HCT116 (cell line): ENCODE measurements around the gene HOXC12. TPM values are rescaled to one million over a fixed set of nuclear protein-coding genes. Genes with fewer than 3 reads are reported as not detected.

Source experiments
- ATAC-seq: fragments of 200-7000 bp; cut with Tn5 transposase; 2 replicates; pipeline ENCODE4 v1.9.1; 2020; ENCODE audit warnings: mild to moderate bottlenecking, moderate library complexity
- BruUV-seq: library from RNA; stranded (reverse); fragments of 400-500 nt; replicated peaks from 2 replicates; lab custom pipeline; 2021; lab: Mats Ljungman, UMichigan
- CTCF ChIA-PET: fragments of 300-600 bp; sonication (Branson Sonifier 250); formaldehyde crosslinking; loops from one replicate; lab custom pipeline; 2021; ENCODE audit warnings: antibody characterized with exemption; lab: Charles Lee
- POLR2A ChIA-PET: fragments of 300-600, 350-600 bp; sonication (Branson Sonifier 250); formaldehyde crosslinking; loops from one replicate; lab custom pipeline; 2021; ENCODE audit warnings: antibody characterized with exemption; lab: Charles Lee
- RAD21 ChIA-PET, 2 experiments: fragments of 300-600 bp; sonication (Branson Sonifier 250); formaldehyde crosslinking; loops; one replicate each; lab custom pipeline; 2023; ENCODE audit warnings: low total read pairs in 2 of 2; ENCODE audit not compliant: uncharacterized antibody in 2 of 2, unreplicated experiment in 2 of 2, low non-redundant PET in 1 of 2; lab: Charles Lee
- DNase-seq: peaks from one replicate; pipeline ENCODE4 v3.0.0-alpha.2; 2010; ENCODE audit warnings: low read depth, low spot score
- H2AFZ ChIP-seq: fragments of 200-600 bp; shearing (Covaris generic), sonication (generic); 2 replicates; pipeline ENCODE4 v1.6.1; 2017; ENCODE audit warnings: low read depth, mixed run types, mixed read lengths, antibody characterized with exemption, low read length; ENCODE audit not compliant: poor library complexity, severe bottlenecking
- H3K27ac ChIP-seq: 2 replicates; pipeline ENCODE4 v1.5.1; 2012; ENCODE audit warnings: low read depth, low read length
- H3K27me3 ChIP-seq: fragments of 200-600 bp; sonication (generic); 2 replicates; pipeline ENCODE4 v1.6.1; 2016; ENCODE audit warnings: mixed run types, low read length, mixed read lengths; ENCODE audit not compliant: insufficient read depth
- H3K36me3 ChIP-seq, 2 experiments: fragments of 200-500 bp in 1 of 2; fragments of 200-600 bp in 1 of 2; sonication (Bioruptor generic) in 1 of 2; sonication (generic) in 1 of 2; 2 replicates each; pipeline versions ENCODE4 v1.5.1 to v1.6.1; 2014 to 2016; ENCODE audit warnings: low read length in 2 of 2, inconsistent platforms in 1 of 2, mixed read lengths in 1 of 2, mixed run types in 1 of 2; ENCODE audit not compliant: insufficient read depth in 2 of 2, control insufficient read depth in 1 of 2
- H3K4me1 ChIP-seq, 2 experiments: fragments of 200-600 bp in 1 of 2; sonication (generic) in 1 of 2; 2 replicates each; pipeline versions ENCODE4 v1.5.1 to v1.6.1; 2012 to 2017; ENCODE audit warnings: low read length in 2 of 2, inconsistent platforms in 1 of 2, mild to moderate bottlenecking in 1 of 2, mixed read lengths in 1 of 2, mixed run types in 1 of 2, moderate library complexity in 1 of 2; ENCODE audit not compliant: insufficient read depth in 2 of 2, control insufficient read depth in 1 of 2
- H3K4me2 ChIP-seq: fragments of 200-600 bp; sonication (generic); 2 replicates; pipeline ENCODE4 v1.6.1; 2017; ENCODE audit warnings: mixed run types, low read length, mixed read lengths
- H3K4me3 ChIP-seq, 2 experiments: fragments of 200-600 bp in 1 of 2; sonication (generic) in 1 of 2; replicated peaks in 1 of 2; 2 replicates each; pipeline ENCODE4 v1.5.1; 2011 to 2016; ENCODE audit warnings: low read length in 2 of 2, control low read depth in 1 of 2, low read depth in 1 of 2, mild to moderate bottlenecking in 1 of 2, mixed read lengths in 1 of 2, mixed run types in 1 of 2
- H3K79me2 ChIP-seq: fragments of 200-600 bp; sonication (generic); 2 replicates; pipeline ENCODE4 v1.6.1; 2017; ENCODE audit warnings: mild to moderate bottlenecking, mixed run types, low read length, moderate library complexity, mixed read lengths; ENCODE audit not compliant: insufficient read depth
- H3K9ac ChIP-seq: fragments of 200-600 bp; sonication (generic); 2 replicates; pipeline ENCODE4 v1.6.1; 2016; ENCODE audit warnings: low read length, mixed read lengths
- H3K9me2 ChIP-seq: fragments of 200-600 bp; sonication (generic), shearing (Covaris generic); 2 replicates; pipeline ENCODE4 v1.6.1; 2017; ENCODE audit warnings: mixed run types, mild to moderate bottlenecking, moderate library complexity; ENCODE audit not compliant: insufficient read depth
- H3K9me3 ChIP-seq, 2 experiments: fragments of 200-500 bp in 1 of 2; fragments of 200-600 bp in 1 of 2; sonication (Bioruptor generic) in 1 of 2; sonication (generic) in 1 of 2; 2 replicates each; pipeline ENCODE4 v1.6.1; 2014 to 2017; ENCODE audit warnings: low read length in 2 of 2, mixed read lengths in 2 of 2, inconsistent platforms in 1 of 2, low read depth in 1 of 2, mild to moderate bottlenecking in 1 of 2, mixed run types in 1 of 2, moderate library complexity in 1 of 2; ENCODE audit not compliant: control insufficient read depth in 1 of 2, insufficient read depth in 1 of 2
- H4K20me1 ChIP-seq: fragments of 200-600 bp; sonication (generic), shearing (Covaris generic); 2 replicates; pipeline ENCODE4 v1.6.1; 2017; ENCODE audit warnings: mixed run types, mild to moderate bottlenecking, moderate library complexity; ENCODE audit not compliant: insufficient read depth
- EZH2 ChIP-seq: fragments of 200-600 bp; sonication (generic); IDR thresholded peaks from 2 replicates; pipeline ENCODE4 v1.6.1; 2017; ENCODE audit warnings: antibody characterized with exemption, mixed run types
- EZH2phosphoT487 ChIP-seq: fragments of 200-600 bp; IDR thresholded peaks from 2 replicates; pipeline ENCODE4 v1.6.1; 2018; ENCODE audit warnings: antibody characterized with exemption, borderline replicate concordance
- JUND ChIP-seq: IDR thresholded peaks from 2 replicates; pipeline ENCODE4 v1.6.1; 2012
- POLR2AphosphoS5 ChIP-seq: IDR thresholded peaks from 2 replicates; pipeline ENCODE4 v1.6.1; 2011; ENCODE audit warnings: mild to moderate bottlenecking, low read depth, low read length, moderate library complexity
- ZBTB33 ChIP-seq: IDR thresholded peaks from 2 replicates; pipeline ENCODE4 v1.6.1; 2011; ENCODE audit warnings: mild to moderate bottlenecking, low read length, moderate library complexity; ENCODE audit not compliant: insufficient replicate concordance; ENCODE audit errors: extremely low read depth
- ZFX ChIP-seq: fragments of 450-650 bp; IDR thresholded peaks from 2 replicates; pipeline ENCODE4 v1.6.1; 2017
- ZNF274 ChIP-seq: fragments of 200-500 bp; sonication (Bioruptor generic); IDR thresholded peaks from 2 replicates; pipeline ENCODE4 v1.6.1; 2014; ENCODE audit warnings: mild to moderate bottlenecking, low read depth, low read length, inconsistent platforms
- intact Hi-C: fragments of 100-400 bp; cut with micrococcal nuclease; formaldehyde crosslinking; loops from 2 replicates; pipeline ENCODE4 v1.10.0; 2022
- total RNA-seq: library from RNA; stranded (reverse); gene quantifications from one replicate; pipeline ENCODE4 v1.2.1, GENCODE V29; 2021; ENCODE audit not compliant: unreplicated experiment
- TF ChIP-seq, protein P1 (sequence below), 3 experiments: fragments of 200-600 bp in 1 of 3; sonication (generic) in 1 of 3; IDR thresholded peaks in 2 of 3; conservative IDR thresholded peaks in 1 of 3; 2 replicates each; pipeline ENCODE4 v1.5.1; 2012 to 2017; ENCODE audit warnings: low read depth in 2 of 3, low read length in 2 of 3, antibody characterized with exemption in 1 of 3, borderline replicate concordance in 1 of 3, control low read depth in 1 of 3, mild to moderate bottlenecking in 1 of 3, mixed read lengths in 1 of 3, mixed run types in 1 of 3, moderate library complexity in 1 of 3; ENCODE audit not compliant: insufficient read depth in 1 of 3

The HOXC12 gene
- total RNA-seq, 1 experiment from 2014 or later = not detected

GRCh38 chr12:53994009-53994263, 39.2 kb downstream of the HOXC12 start (continued):
- no peak for TF ChIP-seq JUND

DNA sequence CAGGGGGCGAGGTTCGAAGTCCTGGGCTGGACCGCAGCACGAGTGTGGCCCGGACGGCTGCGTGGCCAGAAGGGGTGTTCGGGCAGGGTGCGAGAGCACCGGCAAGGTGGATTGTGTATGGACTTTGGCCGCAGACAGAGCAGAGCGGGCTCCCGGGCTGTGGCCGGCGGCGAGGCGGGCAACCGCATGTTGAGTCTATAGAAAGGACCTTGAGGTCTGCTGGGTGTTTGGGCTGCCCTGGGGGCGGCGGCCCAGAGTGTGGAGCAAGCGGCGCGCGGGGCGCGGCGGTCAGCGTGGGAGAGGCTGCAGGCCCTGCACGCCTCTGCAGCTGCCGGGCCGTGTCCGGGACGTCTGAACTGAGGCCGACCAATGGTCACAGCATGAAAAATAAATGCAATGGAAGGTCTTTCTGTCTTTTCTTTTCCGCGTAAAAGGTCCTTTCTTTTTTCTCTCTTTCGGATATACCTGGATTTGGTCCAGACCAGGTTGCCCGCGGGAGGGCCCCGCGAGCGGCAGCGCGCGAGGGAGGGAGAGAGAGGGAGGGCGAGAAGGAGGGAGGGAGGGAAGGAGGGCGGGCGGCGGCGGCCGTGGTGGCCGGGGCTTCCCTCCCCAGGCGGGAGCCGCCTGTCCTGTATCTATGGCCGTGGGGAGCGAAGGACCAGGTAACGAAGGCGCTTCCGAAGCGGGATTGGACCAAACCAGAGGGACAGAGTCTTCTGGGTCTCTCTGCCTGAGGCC, 39.7 kb downstream of the HOXC12 start:
- DNase-seq = no peak
- Histone ChIP-seq H3K4me3 (peak overlapping the region; percentile 78 to 85), H3K79me2 (peaks cover 36% of the 10 kb centered on the region), H3K27ac (peak overlapping the region; percentile 81), H3K4me1 (peaks cover 20 to 37% of the 10 kb centered on the region in 2 experiments), H2AFZ (peak overlapping the region; percentile 88), H3K9me2 (no peaks in the 10 kb centered on the region), H3K4me2 (peak overlapping the region; percentile 94), H3K9me3 (no peaks in the 10 kb centered on the region), H3K9ac (peak overlapping the region; percentile 97), H3K36me3 (no peaks in the 10 kb centered on the region), H4K20me1 (no peaks in the 10 kb centered on the region), H3K27me3 (no peaks in the 10 kb centered on the region)
- ChIA-PET CTCF (interaction anchor here (0.9 to 2.1 kb wide), 3 partner anchors 9 to 197 kb away, joined by 3 to 15 read pairs (median 3); partner anchors contain the start of genes HOXC10 and HOXC5), POLR2A (interaction anchor here (0.6 to 1.1 kb wide), 3 partner anchors 8 to 107 kb away, joined by 3 to 8 read pairs (median 3); no protein-coding TSS in a partner anchor), RAD21 (interaction anchor here (0.6 kb wide), 2 partner anchors 9 to 33 kb away, joined by 3 read pairs; no protein-coding TSS in a partner anchor)
- intact Hi-C loops = no loop called here
- peak; percentile 45 for ATAC-seq
- TF ChIP-seq ZNF274 (no peak), ZBTB33 (no peak), ZFX (peak; percentile 48; the same call in 1 of the 2 replicates), EZH2phosphoT487 (no peak), EZH2 (no peak), POLR2AphosphoS5 (peak; percentile 65)
- TF ChIP-seq, protein P1, sequence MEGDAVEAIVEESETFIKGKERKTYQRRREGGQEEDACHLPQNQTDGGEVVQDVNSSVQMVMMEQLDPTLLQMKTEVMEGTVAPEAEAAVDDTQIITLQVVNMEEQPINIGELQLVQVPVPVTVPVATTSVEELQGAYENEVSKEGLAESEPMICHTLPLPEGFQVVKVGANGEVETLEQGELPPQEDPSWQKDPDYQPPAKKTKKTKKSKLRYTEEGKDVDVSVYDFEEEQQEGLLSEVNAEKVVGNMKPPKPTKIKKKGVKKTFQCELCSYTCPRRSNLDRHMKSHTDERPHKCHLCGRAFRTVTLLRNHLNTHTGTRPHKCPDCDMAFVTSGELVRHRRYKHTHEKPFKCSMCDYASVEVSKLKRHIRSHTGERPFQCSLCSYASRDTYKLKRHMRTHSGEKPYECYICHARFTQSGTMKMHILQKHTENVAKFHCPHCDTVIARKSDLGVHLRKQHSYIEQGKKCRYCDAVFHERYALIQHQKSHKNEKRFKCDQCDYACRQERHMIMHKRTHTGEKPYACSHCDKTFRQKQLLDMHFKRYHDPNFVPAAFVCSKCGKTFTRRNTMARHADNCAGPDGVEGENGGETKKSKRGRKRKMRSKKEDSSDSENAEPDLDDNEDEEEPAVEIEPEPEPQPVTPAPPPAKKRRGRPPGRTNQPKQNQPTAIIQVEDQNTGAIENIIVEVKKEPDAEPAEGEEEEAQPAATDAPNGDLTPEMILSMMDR (IDR thresholded peaks at IDR 0.05 in 2 of 3, conservative IDR thresholded peaks at IDR 0.05 in 1 of 3; ENCODE audit: borderline replicate concordance in 1 of 3, insufficient read depth in 1 of 3, low read depth in 2 of 3, low read length in 2 of 3) = no peak
- BruUV-seq = no TSS peak
